ENCODE results near the gene SPPL3.

SPPL3 gene

GRCh38 chr12:120775862-120776552 lies 128.2 kb downstream of the SPPL3 start:
- DNase-seq (ENCODE audit: low read depth, low spot score), result no peak

GRCh38 chr12:120774169-120774916 lies 129.8 kb downstream of the SPPL3 start:
- no peak for DNase-seq (ENCODE audit: low read depth, low spot score)

- peak; percentile 32 for DNase-seq (ENCODE audit: low read depth, low spot score)
Observed at GRCh38 chr12:120771097-120771496, 133.1 kb downstream of the SPPL3 start.

- DNase-seq (ENCODE audit: low read depth, low spot score), result no peak
Observed at GRCh38 chr12:120767071-120768024, 136.8 kb downstream of the SPPL3 start.

GRCh38 chr12:120766566-120766965 lies 137.6 kb downstream of the SPPL3 start:
- DNase-seq (ENCODE audit: low read depth, low spot score), result no peak

GRCh38 chr12:120764816-120765215 lies 139.3 kb downstream of the SPPL3 start:
- DNase-seq (ENCODE audit: low read depth, low spot score), result no peak

- no peak for DNase-seq (ENCODE audit: low read depth, low spot score)
Observed at GRCh38 chr12:120763250-120763649, 140.9 kb downstream of the SPPL3 start.

GRCh38 chr12:120762086-120762485 lies 142.1 kb downstream of the SPPL3 start:
- DNase-seq (ENCODE audit: low read depth, low spot score), result no peak

GRCh38 chr12:120761519-120761934 lies 142.6 kb downstream of the SPPL3 start:
- peak; percentile 70 for DNase-seq (ENCODE audit: low read depth, low spot score)

GRCh38 chr12:120760349-120761254 lies 143.6 kb downstream of the SPPL3 start:
- DNase-seq (ENCODE audit: low read depth, low spot score), result no peak

- no peak for DNase-seq (ENCODE audit: low read depth, low spot score)
Observed at GRCh38 chr12:120759591-120760348, 144.4 kb downstream of the SPPL3 start.

GRCh38 chr12:120758798-120759590 lies 145.2 kb downstream of the SPPL3 start:
- DNase-seq (ENCODE audit: low read depth, low spot score), result no peak

- no peak for DNase-seq (ENCODE audit: low read depth, low spot score)
Observed at GRCh38 chr12:120757949-120758348, 146.2 kb downstream of the SPPL3 start.

- DNase-seq (ENCODE audit: low read depth, low spot score), result no peak
Observed at GRCh38 chr12:120757226-120757742, 146.9 kb downstream of the SPPL3 start.

GRCh38 chr12:120755269-120755668 lies 148.9 kb downstream of the SPPL3 start:
- no peak for DNase-seq (ENCODE audit: low read depth, low spot score)

GRCh38 chr12:120754792-120755191 lies 149.4 kb downstream of the SPPL3 start:
- DNase-seq (ENCODE audit: low read depth, low spot score), result no peak

- no peak for DNase-seq (ENCODE audit: low read depth, low spot score)
Observed at GRCh38 chr12:120751389-120751788, 152.8 kb downstream of the SPPL3 start.

GRCh38 chr12:120750806-120751205 lies 153.4 kb downstream of the SPPL3 start:
- DNase-seq (ENCODE audit: low read depth, low spot score), result no peak

- DNase-seq (ENCODE audit: low read depth, low spot score), result no peak
Observed at GRCh38 chr12:120749256-120749655, 154.9 kb downstream of the SPPL3 start.

Data from smooth muscle cell of the brain vasculature (primary cell).